Left lobe of liver (tissue), 2 donors: Measurements from ENCODE around the gene PRM1. TPM values are rescaled to one million over a fixed set of nuclear protein-coding genes. Genes with fewer than 3 reads are reported as not detected.
"Not testable (repeated sequence)": the region's sequence is repeated elsewhere in the genome, so short reads cannot be mapped to it uniquely, and the experiment has no call there.

Source experiments
- ATAC-seq: fragments of 200-7000 bp; cut with Tn5 transposase; one replicate; pipeline ENCODE4 v1.9.1; 2020; ENCODE audit warnings: mild to moderate bottlenecking, moderate library complexity
- DNase-seq: peaks from one replicate; pipeline ENCODE4 v3.0.0-alpha.2; 2020; ENCODE audit warnings: low spot score
- total RNA-seq: library from RNA; stranded (reverse); gene quantifications from one replicate; pipeline ENCODE4 v1.2.1, GENCODE V29; 2021
- donor health status: DM: no; HTN: no; CAD: no; lungs with moderate emphysema.
- donor health status: DM: no; HTN: yes; CAD: no.

Gene PRM1
- total RNA-seq, 1 donor from 2014 or later = not detected

- no peak for ATAC-seq
- DNase-seq = no peak
These were observed 33.3 kb upstream of the PRM1 start for GRCh38 chr16:11314309-11314894.

- no peak for ATAC-seq
These were observed 32.6 kb upstream of the PRM1 start for GRCh38 chr16:11313493-11314308.

DNA sequence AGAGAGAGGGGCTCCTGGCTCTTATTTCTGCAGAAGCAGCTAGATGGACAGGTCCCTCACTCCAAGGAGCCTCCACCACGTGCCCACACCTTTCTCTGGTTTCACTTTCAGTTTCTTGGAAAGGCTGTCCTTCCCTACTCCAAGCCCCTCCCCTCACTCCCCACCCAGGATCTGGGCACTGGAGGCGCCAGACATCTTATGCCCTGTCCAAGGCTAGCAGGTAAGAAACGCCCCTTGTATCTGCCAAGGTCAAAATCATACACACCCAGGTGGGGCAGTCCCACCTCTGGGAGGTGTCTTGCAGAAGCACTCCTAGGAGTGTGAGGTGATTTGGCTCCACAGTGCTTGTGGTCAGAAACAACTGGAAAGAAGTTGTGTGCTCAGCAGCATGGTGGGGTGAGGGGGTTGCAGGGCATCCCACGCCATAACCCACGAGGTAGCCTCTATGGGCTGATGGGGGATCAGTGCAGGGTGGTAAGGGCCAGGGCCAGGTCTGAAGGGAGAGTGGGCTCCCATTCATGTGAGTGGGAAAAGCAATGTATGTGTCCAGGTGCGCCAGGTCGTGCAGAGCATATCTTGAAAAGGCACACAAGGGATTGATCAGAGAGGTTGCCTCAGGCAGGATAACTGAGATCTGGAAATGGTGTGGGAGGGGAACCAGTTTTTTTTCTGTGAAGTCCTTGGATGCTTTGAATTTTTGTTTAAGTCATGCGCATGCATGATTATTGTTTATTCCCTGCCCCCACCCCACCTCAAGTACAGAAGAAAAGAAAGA, 31.8 kb upstream of the PRM1 start:
- DNase-seq (no peak), ATAC-seq (peak; percentile 52)

More at GRCh38 chr16:11313493-11314308, 32.6 kb upstream of the PRM1 start:
- no peak for DNase-seq

DNA sequence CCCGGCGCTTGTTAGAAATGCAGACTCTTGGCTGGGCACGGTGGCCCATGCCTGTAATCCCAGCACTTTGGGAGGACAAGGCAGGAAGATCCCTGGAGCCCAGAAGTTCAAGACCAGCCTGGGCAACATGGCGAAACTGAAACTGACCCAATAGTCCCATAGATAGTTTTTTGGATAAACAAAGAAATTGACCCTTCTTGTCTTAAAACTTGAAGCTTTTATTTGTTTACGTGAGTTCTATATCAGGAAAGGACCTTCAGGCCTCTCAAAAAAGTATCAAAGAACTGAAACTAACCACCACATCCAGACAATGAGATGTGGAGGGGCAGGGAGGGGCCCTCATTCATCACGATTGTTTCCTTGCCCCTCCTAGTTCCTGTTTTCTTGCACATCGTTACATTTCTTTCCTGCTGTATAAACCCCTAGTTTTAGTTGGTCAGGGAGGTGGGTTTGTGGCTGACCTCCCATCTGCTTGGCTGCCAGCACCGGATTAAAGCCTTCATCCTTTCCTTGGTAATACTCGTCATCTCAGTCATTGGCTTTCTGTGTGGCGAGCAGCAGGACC, 29.9 kb upstream of the PRM1 start:
- DNase-seq (no peak), ATAC-seq (no peak)

DNA sequence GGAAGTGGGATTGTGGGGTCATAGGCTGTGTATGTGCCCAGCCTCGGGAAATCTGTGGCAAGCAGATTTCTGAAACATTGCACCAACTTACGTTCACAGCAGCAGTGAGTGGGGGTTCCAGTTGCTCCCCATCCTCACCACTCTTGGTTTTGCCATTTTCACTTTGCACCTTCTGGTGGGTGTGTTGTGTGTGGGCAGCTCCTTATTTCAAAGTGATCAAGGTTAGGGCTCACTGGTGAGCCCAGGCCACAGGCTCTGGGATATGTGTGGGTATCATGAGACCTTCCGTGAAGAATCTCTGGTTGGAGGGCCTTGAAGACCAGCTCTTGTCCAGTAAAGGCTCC, 29.5 kb upstream of the PRM1 start:
- no peak for DNase-seq
- no peak for ATAC-seq

- no peak for DNase-seq
- ATAC-seq = peak; percentile 56
These were observed 28.9 kb upstream of the PRM1 start for GRCh38 chr16:11309895-11310633.

GRCh38 chr16:11308493-11309283, 27.6 kb upstream of the PRM1 start:
- no peak for DNase-seq
- ATAC-seq = no peak

DNA sequence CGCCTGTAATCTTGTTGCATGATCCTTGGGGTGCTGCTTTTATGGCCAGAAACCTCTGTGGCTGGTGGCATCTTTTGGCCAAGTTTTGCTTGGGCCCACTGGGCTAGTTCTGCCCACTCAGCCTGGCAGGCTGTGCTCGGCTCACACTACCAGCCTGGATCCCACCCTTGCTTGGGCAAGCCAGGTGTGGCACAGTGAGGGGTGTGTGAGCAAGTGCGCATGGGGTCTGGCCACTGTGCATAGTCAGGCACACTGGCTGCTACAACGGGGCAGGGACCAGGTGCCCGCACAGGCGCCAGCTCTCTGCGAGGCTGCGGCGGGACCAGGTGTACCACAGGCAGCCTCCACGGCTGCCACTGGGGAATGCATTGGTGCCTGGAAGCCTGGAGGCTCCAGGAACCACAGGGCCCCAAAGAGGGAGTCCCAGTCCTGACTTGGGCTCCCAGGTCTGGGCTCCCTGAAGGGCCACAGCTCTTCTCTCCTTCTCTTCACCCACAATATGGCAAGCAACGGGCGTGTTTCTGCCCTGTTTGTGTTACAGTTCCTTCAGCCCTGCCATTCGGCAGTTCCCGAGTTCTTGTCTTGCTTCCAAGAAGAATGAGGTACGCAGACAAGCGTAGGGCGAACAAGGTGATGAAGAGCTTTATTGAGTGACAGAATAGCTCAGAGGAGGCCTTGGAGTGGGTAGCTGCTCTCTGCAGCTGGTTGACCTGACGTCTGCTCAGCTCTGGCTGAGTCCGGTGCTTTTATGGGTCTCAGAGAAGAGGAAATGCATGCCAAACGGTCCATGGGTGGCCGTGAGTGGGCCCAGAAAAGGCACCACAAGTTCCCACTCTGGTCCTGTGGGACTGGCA, 26.7 kb upstream of the PRM1 start:
- DNase-seq = no peak
- peak; percentile 12 for ATAC-seq

DNA sequence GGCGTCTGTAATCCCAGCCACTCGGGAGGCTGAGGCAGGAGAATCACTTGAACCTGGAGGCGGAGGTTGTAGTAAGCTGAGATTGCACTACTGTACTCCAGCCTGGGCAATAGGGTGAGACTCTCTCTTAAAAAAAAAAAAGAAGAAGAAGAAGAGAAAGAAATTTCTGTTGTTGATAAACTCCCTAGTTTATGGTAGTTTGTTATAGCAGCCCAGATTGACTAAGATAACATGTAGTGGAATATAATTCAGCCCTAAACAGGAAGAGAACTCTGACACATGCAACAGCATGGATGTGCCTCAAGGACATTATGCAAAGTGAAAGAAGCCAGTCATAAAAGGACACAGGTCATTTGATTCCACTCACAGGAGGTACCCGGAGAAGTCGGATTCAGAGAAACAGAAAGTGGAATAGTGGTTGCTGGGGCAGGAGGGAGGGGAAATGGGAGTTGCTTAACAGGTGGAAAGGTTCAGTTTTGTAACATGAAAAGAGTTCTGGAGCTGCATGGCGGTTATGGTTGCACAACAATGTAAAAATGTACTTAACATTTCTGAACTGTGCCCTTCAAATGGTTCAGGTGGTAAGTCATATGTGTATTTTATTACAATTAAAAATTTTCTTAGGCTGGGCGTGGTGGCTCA, 26.0 kb upstream of the PRM1 start:
- peak; percentile 86 for ATAC-seq
- DNase-seq = peak; percentile 66

- ATAC-seq (no peak), DNase-seq (no peak)
These were observed 25.3 kb upstream of the PRM1 start for GRCh38 chr16:11306381-11306780.

DNA sequence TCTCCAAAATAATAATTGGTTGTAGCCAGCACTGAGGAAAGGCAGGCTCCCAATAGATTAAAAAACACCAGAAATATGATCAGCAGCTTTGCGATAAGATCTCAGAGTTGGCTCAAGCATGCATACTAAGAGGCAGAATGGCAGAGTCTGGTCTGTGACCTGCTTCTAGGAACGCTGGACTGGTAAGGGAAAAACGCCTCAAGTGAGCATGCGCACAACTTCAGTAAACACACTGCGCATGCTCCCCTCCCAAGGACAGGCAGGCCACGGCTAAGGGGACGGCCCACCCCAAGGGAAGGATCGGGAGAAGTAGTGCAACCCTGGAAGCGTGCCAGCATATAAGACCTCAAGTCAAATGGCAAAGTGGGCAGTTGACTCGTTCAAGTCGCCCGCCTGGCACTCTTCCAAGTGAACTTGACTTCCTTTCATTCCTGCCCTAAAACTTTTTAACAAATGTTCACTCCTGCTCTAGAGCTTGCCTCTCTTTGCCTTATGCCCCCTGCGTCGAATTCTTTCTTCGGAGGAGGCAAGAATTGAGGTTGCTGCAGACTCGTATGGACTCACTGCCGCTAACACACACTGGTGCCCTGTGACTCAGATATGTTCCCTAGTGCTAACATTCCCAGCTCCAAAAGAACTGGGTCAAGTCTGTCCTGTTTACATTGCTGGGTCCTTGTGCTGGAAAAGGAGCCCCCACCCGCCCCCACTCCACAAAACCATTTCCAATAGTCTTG, 22.4 kb upstream of the PRM1 start:
- no peak for DNase-seq
- ATAC-seq = no peak

DNA sequence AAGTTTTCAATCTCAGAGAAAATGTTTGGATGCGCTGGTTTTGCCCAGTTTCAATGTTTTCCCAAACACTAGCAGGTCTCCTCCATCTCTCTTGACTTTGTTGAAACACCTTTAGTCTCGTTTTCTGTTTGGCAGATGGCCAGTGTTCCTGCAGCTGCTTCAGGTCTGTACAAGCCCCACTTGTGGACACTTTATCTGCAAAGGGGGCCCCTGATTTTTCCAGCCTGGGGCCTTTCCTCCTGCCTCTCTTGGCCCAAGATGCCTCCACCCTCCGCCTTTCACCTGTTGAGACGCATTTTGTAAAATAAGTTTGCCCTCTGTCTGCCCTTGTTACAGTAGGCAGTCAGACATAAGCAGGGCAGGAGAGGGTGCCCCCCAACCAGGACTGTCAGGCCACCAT, 21.8 kb upstream of the PRM1 start:
- DNase-seq = no peak
- ATAC-seq = no peak

DNA sequence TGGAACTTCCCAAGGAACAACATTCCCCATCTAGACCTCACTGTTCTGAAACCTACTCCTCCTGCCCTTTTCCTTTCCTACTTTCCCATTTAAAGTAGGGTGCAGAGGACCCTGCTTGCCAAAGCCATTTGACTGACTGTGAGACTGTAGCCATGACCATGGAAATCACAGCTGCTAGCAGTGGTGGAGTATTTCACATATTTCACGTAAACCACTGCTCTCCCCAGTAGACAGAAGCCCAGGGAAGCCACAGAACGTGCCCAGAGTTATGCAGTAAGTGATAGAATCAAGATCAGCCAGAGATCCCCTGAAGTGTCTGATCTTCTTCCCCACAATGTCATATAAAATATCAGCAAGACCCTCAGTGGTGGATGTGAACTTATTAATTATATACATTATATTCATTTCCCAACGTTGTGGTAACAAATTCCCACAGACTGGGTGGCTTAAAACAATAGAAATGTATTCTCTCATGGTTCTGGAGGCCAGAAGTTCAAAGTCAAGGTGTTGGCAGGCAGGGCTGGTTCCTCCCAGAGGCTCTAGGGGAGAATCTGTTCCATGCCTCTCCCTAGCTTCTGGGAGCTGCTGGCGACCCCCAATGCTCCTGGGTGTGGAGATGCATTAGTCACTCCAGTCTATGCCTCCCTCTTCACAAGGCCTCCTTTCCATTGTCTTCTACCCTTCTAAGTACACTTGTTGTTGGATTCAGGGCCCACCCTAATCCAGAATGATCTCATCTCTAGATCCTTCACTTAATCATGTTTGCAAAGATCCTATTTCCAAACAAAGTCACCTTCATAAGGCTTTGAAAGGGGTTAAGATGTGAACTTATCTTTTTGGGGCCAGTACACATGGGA, 20.7 kb upstream of the PRM1 start:
- ATAC-seq (no peak), DNase-seq (no peak)

DNA sequence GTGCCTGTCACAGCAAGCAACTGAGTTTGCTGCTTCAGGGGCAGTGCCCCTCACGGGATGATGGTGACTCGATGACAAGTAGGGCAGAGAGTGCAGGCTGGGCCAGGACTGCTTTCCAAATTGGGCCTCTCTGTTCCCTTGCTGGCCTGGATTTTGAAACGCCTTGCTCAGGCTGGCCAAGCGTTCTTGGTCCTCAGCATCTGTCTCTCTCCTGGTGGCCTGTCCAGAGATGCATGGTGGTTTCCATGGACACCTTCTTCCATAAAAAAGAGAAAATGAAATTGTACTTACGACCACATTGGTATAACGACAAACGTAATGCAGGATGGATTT, 19.4 kb upstream of the PRM1 start:
- DNase-seq = no peak

DNA sequence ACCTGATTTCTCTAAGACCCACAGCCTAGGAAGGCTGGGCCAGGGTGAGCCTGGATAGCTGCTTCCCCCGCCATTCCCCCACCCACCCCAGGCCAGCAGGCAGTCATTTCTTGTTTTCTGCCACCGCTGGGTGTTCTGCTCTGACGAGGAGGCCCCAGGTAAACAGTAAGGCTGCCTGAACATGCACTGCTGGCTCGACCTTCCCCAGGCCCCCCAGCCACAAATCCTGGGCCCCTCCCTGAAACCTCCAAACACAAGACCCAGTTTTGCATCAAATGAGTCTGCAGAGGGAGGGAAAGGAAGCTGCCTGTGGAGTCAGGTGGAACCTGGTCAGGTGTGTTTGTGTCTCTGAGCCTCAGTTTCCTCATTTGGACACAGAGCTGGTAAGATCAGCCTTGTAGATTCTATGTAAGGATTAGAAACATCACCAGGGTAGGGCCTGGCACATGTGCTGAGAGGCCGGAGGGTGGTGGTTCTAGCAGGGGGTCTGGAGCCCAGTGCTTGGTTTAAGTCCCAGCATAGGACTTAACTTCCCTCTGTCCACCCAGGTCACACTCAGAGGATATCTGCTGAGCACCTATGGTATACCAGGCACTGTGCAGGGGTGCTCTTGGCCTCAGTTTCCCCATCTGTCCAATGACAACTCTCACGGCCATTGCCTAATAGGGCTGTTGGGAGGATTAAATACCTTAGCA, 18.9 kb upstream of the PRM1 start:
- DNase-seq (no peak), ATAC-seq (no peak)

More for the DNA sequence above, 19.4 kb upstream of the PRM1 start:
- ATAC-seq = no peak

DNA sequence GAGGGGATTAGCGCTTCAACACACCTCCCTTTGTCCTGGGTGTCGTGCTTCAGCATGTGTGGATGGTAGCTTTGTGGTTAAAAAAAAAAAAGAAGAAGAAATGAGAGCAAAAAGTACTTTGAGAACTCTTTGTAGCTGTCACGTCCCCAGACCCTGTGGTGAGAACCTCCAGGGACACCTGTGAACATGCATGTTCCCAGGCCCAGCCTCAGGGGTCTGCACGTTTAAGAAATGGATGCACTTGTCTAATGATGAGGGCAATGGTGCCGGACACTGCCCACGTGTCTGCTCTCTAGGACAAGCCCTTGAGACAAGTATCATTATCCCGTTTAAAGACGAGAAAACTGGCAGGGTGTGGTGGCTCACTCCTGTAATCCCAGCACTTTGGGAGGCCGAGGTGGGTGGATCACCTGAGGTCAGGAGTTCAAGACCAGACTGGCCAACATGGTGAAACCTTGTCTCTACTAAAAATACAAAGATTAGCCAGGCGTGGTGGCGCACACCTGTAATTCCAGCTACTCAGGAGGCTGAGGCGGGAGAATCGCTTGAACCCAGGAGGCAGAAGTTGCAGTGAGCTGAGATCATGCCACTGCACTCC, 17.9 kb upstream of the PRM1 start:
- not testable (repeated sequence) for DNase-seq, ATAC-seq
